ENCODE measurements around the gene TCFL5.

DNA sequence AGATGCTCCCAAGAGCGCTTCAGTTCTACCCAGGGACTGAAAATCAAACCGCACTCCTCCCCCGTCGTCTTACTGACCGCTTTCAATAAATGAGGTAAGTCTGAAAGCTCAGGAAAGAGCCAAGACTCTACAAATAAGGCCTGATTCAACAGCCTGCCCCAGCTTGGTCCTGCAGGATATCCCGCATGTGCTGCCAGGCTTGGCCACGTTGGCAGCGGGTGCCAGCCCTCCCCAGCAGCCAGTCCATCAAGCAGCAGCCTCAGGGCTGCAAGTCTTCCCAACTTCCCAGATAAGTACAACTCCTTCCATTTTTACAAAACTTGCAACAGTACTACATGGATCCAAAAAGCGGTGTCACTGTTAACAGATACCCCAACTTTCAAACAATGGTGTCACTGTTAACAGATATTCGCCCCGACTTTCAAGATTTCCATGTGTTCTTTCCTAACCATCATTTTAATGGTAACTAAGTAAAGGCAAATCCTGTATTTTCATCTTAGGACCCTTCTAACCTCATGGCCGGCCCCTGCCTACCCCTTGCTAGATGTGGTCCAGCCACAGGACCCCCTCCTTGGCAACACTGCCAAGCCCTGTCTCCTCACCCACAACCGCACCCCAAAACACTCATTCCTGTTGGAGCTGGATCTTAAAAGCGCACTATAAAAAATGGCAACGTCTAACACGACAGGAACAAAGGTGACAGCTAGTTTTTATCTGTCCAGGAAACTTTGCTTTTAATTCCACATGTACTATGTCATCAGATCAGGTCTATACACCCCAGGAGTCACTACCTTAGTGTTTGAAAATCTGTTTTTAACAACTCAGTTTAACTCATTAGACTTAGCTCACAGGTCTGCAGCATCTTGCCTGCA, 36.7 kb upstream of the TCFL5 start:
- TF ChIP-seq, protein P1, sequence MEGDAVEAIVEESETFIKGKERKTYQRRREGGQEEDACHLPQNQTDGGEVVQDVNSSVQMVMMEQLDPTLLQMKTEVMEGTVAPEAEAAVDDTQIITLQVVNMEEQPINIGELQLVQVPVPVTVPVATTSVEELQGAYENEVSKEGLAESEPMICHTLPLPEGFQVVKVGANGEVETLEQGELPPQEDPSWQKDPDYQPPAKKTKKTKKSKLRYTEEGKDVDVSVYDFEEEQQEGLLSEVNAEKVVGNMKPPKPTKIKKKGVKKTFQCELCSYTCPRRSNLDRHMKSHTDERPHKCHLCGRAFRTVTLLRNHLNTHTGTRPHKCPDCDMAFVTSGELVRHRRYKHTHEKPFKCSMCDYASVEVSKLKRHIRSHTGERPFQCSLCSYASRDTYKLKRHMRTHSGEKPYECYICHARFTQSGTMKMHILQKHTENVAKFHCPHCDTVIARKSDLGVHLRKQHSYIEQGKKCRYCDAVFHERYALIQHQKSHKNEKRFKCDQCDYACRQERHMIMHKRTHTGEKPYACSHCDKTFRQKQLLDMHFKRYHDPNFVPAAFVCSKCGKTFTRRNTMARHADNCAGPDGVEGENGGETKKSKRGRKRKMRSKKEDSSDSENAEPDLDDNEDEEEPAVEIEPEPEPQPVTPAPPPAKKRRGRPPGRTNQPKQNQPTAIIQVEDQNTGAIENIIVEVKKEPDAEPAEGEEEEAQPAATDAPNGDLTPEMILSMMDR (IDR thresholded peaks at IDR 0.05), result no peak
- TF ChIP-seq POLR2A (IDR thresholded peaks at IDR 0.05) (no peak), EP300 (IDR thresholded peaks at IDR 0.05) (no peak)
